Endodermal cell (in vitro differentiated cells): ENCODE measurements around the gene INVS. TPM values are rescaled to one million over a fixed set of nuclear protein-coding genes. Genes with fewer than 3 reads are reported as not detected.

ENCODE experiments used
- DNase-seq: peaks from one replicate; pipeline ENCODE4 v3.0.0-alpha.2; 2017
- H3K27ac ChIP-seq: 2 replicates; pipeline ENCODE4 v1.5.1; 2013; ENCODE audit warnings: mild to moderate bottlenecking, low read depth, low read length, moderate library complexity
- H3K27me3 ChIP-seq: 2 replicates; pipeline ENCODE4 v1.6.1; 2013; ENCODE audit warnings: mild to moderate bottlenecking, low read length, moderate library complexity; ENCODE audit not compliant: insufficient read depth, control insufficient read depth, poor library complexity, severe bottlenecking
- H3K36me3 ChIP-seq: 2 replicates; pipeline ENCODE4 v1.7.0; 2013; ENCODE audit warnings: mild to moderate bottlenecking, low read length, moderate library complexity; ENCODE audit not compliant: control insufficient read depth, insufficient read depth
- H3K4me1 ChIP-seq: one replicate; pipeline ENCODE4 v1.7.0; 2013; ENCODE audit warnings: low read length; ENCODE audit not compliant: control insufficient read depth, insufficient read depth
- H3K4me3 ChIP-seq: 2 replicates; pipeline ENCODE4 v1.5.1; 2013; ENCODE audit warnings: mild to moderate bottlenecking, low read length, moderate library complexity
- H3K9ac ChIP-seq: 2 replicates; pipeline ENCODE4 v1.6.1; 2013; ENCODE audit warnings: mild to moderate bottlenecking, low read length, moderate library complexity; ENCODE audit not compliant: poor library complexity, severe bottlenecking; ENCODE audit errors: extremely low read depth
- H3K9me3 ChIP-seq: 2 replicates; pipeline ENCODE4 v1.6.1; 2013; ENCODE audit warnings: mild to moderate bottlenecking, low read length, moderate library complexity; ENCODE audit not compliant: control insufficient read depth
- H3K27ac Mint-ChIP-seq: 2 replicates; pipeline ENCODE4 v1.8.0; 2020; ENCODE audit warnings: mixed read lengths
- H3K27me3 Mint-ChIP-seq: 2 replicates; pipeline ENCODE4 v1.8.0; 2021; ENCODE audit warnings: mild to moderate bottlenecking, mixed read lengths; ENCODE audit not compliant: insufficient read depth
- H3K36me3 Mint-ChIP-seq: 2 replicates; pipeline ENCODE4 v1.8.0; 2020; ENCODE audit warnings: low read depth, mixed read lengths
- H3K4me1 Mint-ChIP-seq: 2 replicates; pipeline ENCODE4 v1.8.0; 2020; ENCODE audit warnings: mixed read lengths
- H3K4me3 Mint-ChIP-seq: 2 replicates; pipeline ENCODE4 v1.8.0; 2020; ENCODE audit warnings: mild to moderate bottlenecking, moderate library complexity, mixed read lengths
- H3K9me3 Mint-ChIP-seq: 2 replicates; pipeline ENCODE4 v1.8.0; 2020; ENCODE audit warnings: mild to moderate bottlenecking, mixed read lengths
- WGBS, 2 experiments: methylation state at CpG; one replicate each; pipeline versions ENCODE4 v1.1.5 to v1.1.7; 2013; ENCODE audit warnings: missing lambda C conversion rate in 2 of 2, mixed read lengths in 1 of 2; ENCODE audit not compliant: insufficient coverage in 1 of 2, insufficient read length in 1 of 2; 5-methylcytosine and 5-hydroxymethylcytosine counted together
- total RNA-seq, 2 donors: library from RNA; stranded (reverse); fragmentation: NEBNext Ultra II Directional in 1 of 2; extraction: Animal tissue kit (Norgen Biotek cat#: 25700) in 1 of 2; gene quantifications; 2 replicates in 1 of 2; 3 replicates in 1 of 2; pipeline ENCODE4 v1.2.1, GENCODE V29; 2021
- TF ChIP-seq, protein P1 (sequence below): fragments of 200-600 bp; sonication (generic); conservative IDR thresholded peaks from 2 replicates; pipeline ENCODE4 v1.5.0; 2021; ENCODE audit warnings: antibody characterized with exemption, mild to moderate bottlenecking

The INVS gene
- total RNA-seq, 2 donors from 2014 or later: 22.8 to 26.6 TPM

DNA sequence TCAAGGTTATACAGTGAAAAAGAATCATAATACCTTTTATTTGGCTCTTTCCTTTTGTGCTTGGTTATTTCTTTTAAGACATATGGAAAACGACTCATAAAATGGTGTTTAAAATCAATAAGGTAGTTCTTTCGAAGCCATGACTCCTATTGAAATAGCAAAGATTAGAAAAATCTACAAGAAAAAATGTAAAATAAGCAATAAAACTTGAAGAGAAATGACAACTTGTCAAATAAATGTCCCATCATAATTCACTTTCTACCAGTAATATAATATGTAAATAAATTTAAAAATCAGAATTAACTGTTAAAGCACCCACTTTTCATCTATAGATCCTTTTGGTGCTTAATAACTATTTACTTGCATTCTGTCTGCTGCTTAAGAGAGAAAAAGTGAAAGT lies 241.2 kb downstream of the INVS start:
- 86 to 90% methylated on average over 1 to 2 of the region's 2 CpGs for WGBS, 2 experiments
- Mint-ChIP-seq H3K36me3 (peaks cover 46% of the 10 kb centered on the region), H3K27ac (no peak overlapping the region), H3K4me3 (no peak overlapping the region), H3K27me3 (no peaks in the 10 kb centered on the region), H3K9me3 (no peaks in the 10 kb centered on the region), H3K4me1 (peaks cover 15% of the 10 kb centered on the region)
- no peak for DNase-seq
- H3K9me3 ChIP-seq: no peaks in the 10 kb centered on the region
- peaks cover 69% of the 10 kb centered on the region for H3K36me3 ChIP-seq
- no peak overlapping the region for H3K27ac ChIP-seq
- no peak overlapping the region for H3K4me3 ChIP-seq
- no peak overlapping the region for H3K9ac ChIP-seq
- TF ChIP-seq, protein P1, sequence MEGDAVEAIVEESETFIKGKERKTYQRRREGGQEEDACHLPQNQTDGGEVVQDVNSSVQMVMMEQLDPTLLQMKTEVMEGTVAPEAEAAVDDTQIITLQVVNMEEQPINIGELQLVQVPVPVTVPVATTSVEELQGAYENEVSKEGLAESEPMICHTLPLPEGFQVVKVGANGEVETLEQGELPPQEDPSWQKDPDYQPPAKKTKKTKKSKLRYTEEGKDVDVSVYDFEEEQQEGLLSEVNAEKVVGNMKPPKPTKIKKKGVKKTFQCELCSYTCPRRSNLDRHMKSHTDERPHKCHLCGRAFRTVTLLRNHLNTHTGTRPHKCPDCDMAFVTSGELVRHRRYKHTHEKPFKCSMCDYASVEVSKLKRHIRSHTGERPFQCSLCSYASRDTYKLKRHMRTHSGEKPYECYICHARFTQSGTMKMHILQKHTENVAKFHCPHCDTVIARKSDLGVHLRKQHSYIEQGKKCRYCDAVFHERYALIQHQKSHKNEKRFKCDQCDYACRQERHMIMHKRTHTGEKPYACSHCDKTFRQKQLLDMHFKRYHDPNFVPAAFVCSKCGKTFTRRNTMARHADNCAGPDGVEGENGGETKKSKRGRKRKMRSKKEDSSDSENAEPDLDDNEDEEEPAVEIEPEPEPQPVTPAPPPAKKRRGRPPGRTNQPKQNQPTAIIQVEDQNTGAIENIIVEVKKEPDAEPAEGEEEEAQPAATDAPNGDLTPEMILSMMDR: no peak
- no peaks in the 10 kb centered on the region for H3K27me3 ChIP-seq
- H3K4me1 ChIP-seq: no peaks in the 10 kb centered on the region

DNA sequence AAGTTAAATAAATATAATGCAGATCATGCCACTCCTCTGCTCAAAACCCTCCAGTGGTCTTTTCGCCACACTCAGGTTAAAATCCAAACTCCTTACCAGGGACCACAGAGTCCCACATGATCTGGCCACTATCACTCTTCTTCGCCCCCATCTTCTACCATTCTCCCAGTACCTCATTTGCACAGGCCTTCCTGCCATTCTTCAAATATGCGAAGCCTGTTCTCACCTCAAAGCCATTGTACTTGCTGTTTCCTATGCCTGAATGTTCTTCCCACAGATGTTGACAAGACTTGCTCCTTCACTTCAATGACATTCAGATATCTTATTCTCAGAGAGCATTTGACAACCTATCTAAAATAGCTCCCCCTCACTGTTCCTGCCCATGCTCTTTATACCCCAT lies 242.8 kb downstream of the INVS start:
- H3K27me3 ChIP-seq: no peaks in the 10 kb centered on the region
- no peaks in the 10 kb centered on the region for H3K4me1 ChIP-seq
- H3K4me1 Mint-ChIP-seq: peaks cover 15% of the 10 kb centered on the region
- no peak for DNase-seq
- 91 to 94% methylated on average over 2 to 3 of the region's 3 CpGs for WGBS, 2 experiments
- H3K36me3 ChIP-seq: peaks cover 81% of the 10 kb centered on the region
- H3K36me3 Mint-ChIP-seq: peaks cover 50% of the 10 kb centered on the region
- H3K9me3 Mint-ChIP-seq: no peaks in the 10 kb centered on the region
- H3K9ac ChIP-seq: no peak overlapping the region
- TF ChIP-seq, protein P1: no peak
- no peak overlapping the region for H3K27ac ChIP-seq
- no peak overlapping the region for H3K4me3 Mint-ChIP-seq
- no peaks in the 10 kb centered on the region for H3K9me3 ChIP-seq
- H3K4me3 ChIP-seq: no peak overlapping the region
- no peaks in the 10 kb centered on the region for H3K27me3 Mint-ChIP-seq
- no peak overlapping the region for H3K27ac Mint-ChIP-seq

DNA sequence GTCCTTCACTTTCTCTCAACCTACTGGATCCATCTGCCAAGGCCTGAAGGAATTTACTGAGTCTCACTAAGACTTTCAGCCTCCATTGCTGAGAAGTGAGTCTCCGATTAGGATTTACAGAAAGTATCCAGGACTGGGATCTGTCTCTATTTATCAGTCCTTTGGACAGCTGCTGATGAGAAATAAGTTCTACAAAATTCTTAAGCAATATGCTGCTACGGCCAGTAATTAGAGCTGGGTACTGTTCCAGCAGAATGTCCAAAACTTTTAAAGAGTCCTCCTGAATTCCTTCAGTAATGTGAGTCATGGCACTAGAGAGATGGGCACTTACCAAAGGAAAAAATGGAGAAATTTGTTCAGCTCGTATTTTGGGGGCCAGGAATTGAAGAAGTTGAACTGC lies 247.8 kb downstream of the INVS start:
- Histone ChIP-seq H3K27ac (no peak overlapping the region), H3K4me1 (no peaks in the 10 kb centered on the region), H3K9ac (no peak overlapping the region), H3K9me3 (no peaks in the 10 kb centered on the region), H3K27me3 (no peaks in the 10 kb centered on the region), H3K36me3 (peaks cover 60% of the 10 kb centered on the region), H3K4me3 (no peak overlapping the region)
- H3K36me3 Mint-ChIP-seq: peaks cover 31% of the 10 kb centered on the region
- H3K4me3 Mint-ChIP-seq: no peak overlapping the region
- H3K27me3 Mint-ChIP-seq: no peaks in the 10 kb centered on the region
- no peak overlapping the region for H3K27ac Mint-ChIP-seq
- peaks cover 28% of the 10 kb centered on the region for H3K4me1 Mint-ChIP-seq
- TF ChIP-seq, protein P1: no peak
- WGBS, 2 experiments: 94 to 95% methylated on average over 2 to 3 of the region's 3 CpGs
- no peak for DNase-seq
- H3K9me3 Mint-ChIP-seq: no peaks in the 10 kb centered on the region
